Gastroesophageal sphincter (tissue), 4 donors: ENCODE results near the gene PXK. TPM values are rescaled to one million over a fixed set of nuclear protein-coding genes. Genes with fewer than 3 reads are reported as not detected.

Experiments used
- ATAC-seq: fragments of 150-250 bp; one replicate; pipeline ENCODE4 v1.9.1; 2016; ENCODE audit warnings: mild to moderate bottlenecking, moderate library complexity
- H3K27ac ChIP-seq, 4 donors: fragments of 200-600 bp; sonication (generic) in 3 of 4; 1 replicate in 3 of 4; 2 replicates in 1 of 4; pipeline ENCODE4 v1.5.1; 2016 to 2019
- H3K27me3 ChIP-seq: fragments of 200-600 bp; sonication (generic); one replicate; pipeline ENCODE4 v1.5.1; 2019
- H3K36me3 ChIP-seq, 2 donors: fragments of 200-600 bp; sonication (generic); one replicate each; pipeline ENCODE4 v1.5.1; 2019; ENCODE audit warnings: control low read depth in 1 of 2
- H3K4me1 ChIP-seq, 3 donors: fragments of 200-600 bp; sonication (generic); 1 replicate in 2 of 3; 2 replicates in 1 of 3; pipeline ENCODE4 v1.5.1; 2016 to 2019; ENCODE audit warnings: control low read depth in 2 of 3
- H3K4me3 ChIP-seq, 2 donors: fragments of 200-600 bp; sonication (generic); one replicate each; pipeline ENCODE4 v1.5.1; 2019; ENCODE audit warnings: mild to moderate bottlenecking in 1 of 2, moderate library complexity in 1 of 2
- H3K9me3 ChIP-seq, 3 donors: fragments of 200-600 bp; sonication (generic); one replicate each; pipeline ENCODE4 v1.5.1; 2017 to 2019; ENCODE audit warnings: control low read depth in 2 of 3
- EP300 ChIP-seq: sonication (generic); formaldehyde crosslinking; IDR thresholded peaks from one replicate; pipeline ENCODE4 v1.6.1; 2017; ENCODE audit warnings: antibody characterized with exemption, mild to moderate bottlenecking
- POLR2A ChIP-seq, 2 donors: fragments of 450-650 bp; IDR thresholded peaks; one replicate each; pipeline ENCODE4 v1.6.1; 2017; ENCODE audit warnings: antibody characterized with exemption in 2 of 2, mild to moderate bottlenecking in 2 of 2, moderate library complexity in 1 of 2
- POLR2AphosphoS5 ChIP-seq: sonication (generic); formaldehyde crosslinking; IDR thresholded peaks from one replicate; pipeline ENCODE4 v1.6.1; 2017; ENCODE audit warnings: antibody characterized with exemption
- WGBS, 2 donors: methylation state at CpG; one replicate each; pipeline ENCODE4 v1.1.5; 2018; ENCODE audit warnings: low coverage in 1 of 2; 5-methylcytosine and 5-hydroxymethylcytosine counted together
- total RNA-seq, 4 donors: library from RNA; depleted of rRNA; stranded (reverse); fragments of >200 nt; gene quantifications; one replicate each; pipeline ENCODE4 v1.1.0, GENCODE V29; 2016
- TF ChIP-seq, protein P1 (sequence below), 4 experiments: fragments of 200-600 bp in 2 of 4; fragments of 450-650 bp in 2 of 4; sonication (generic) in 1 of 4; IDR thresholded peaks; one replicate each; pipeline ENCODE4 v1.5.1; 2017 to 2019; ENCODE audit warnings: antibody characterized with exemption in 4 of 4, mild to moderate bottlenecking in 2 of 4, moderate library complexity in 2 of 4

The PXK gene
- total RNA-seq, 4 donors from 2014 or later = 29.3 to 41.0 (median 34.4) TPM

DNA sequence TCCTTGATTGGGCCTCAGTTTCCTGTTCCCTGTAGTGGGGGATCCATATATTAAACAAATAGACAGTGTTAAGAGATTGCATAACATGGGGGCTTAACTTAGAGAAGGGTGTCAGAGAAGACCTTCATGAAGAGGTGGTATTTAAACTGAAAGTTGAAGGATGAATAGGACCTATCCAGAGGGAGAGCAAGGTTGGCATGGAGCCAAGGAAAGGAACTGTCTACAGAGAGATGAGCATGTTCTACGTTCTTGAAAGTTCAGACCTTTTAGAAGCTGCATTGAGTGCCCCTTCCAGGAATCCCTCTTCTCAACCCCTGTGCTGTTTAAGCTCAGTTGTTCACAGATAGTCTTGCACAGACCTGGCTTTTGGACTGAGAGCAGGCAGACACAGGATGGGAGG lies 24.0 kb upstream of the PXK start:
- WGBS, 2 donors = 18 to 25% methylated on average over 1 of the region's 1 CpG
- no peak for ATAC-seq
- H3K9me3 ChIP-seq = no peaks in the 10 kb centered on the region
- peaks cover 0 to 47% of the 10 kb centered on the region in 2 donors for H3K36me3 ChIP-seq
- no peaks in the 10 kb centered on the region for H3K27me3 ChIP-seq
- TF ChIP-seq, protein P1, sequence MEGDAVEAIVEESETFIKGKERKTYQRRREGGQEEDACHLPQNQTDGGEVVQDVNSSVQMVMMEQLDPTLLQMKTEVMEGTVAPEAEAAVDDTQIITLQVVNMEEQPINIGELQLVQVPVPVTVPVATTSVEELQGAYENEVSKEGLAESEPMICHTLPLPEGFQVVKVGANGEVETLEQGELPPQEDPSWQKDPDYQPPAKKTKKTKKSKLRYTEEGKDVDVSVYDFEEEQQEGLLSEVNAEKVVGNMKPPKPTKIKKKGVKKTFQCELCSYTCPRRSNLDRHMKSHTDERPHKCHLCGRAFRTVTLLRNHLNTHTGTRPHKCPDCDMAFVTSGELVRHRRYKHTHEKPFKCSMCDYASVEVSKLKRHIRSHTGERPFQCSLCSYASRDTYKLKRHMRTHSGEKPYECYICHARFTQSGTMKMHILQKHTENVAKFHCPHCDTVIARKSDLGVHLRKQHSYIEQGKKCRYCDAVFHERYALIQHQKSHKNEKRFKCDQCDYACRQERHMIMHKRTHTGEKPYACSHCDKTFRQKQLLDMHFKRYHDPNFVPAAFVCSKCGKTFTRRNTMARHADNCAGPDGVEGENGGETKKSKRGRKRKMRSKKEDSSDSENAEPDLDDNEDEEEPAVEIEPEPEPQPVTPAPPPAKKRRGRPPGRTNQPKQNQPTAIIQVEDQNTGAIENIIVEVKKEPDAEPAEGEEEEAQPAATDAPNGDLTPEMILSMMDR (IDR thresholded peaks at IDR 0.05) = no peak
- TF ChIP-seq EP300 (no peak), POLR2A (IDR thresholded peaks at IDR 0.05) (no peak), POLR2AphosphoS5 (no peak)
- H3K4me3 ChIP-seq = peak overlapping the region in 1 of 2 donors; percentile 83
- H3K4me1 ChIP-seq = peaks cover 7 to 51% (median 16%) of the 10 kb centered on the region in 3 donors
- peak overlapping the region in 3 of 4 donors; percentile 23 to 95 (median 48) for H3K27ac ChIP-seq

DNA sequence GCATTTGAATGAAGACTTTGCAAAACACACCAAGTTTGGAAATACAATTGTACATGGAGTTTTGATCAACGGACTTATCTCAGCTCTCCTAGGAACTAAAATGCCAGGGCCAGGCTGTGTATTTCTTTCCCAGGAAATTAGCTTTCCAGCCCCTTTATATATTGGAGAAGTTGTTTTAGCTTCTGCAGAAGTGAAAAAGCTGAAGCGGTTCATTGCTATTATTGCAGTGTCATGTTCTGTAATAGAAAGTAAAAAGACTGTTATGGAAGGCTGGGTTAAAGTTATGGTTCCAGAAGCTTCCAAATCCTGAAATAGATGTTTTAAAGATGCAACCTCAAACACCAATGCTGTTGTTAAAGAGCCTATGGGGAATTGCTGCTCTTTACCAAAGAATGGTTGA lies 14.9 kb upstream of the PXK start:
- TF ChIP-seq, protein P1 (IDR thresholded peaks at IDR 0.05) = no peak
- TF ChIP-seq EP300 (no peak), POLR2A (IDR thresholded peaks at IDR 0.05) (no peak), POLR2AphosphoS5 (no peak)
- H3K4me3 ChIP-seq = no peak overlapping the region
- peaks cover 7 to 72% of the 10 kb centered on the region in 2 donors for H3K36me3 ChIP-seq
- no peaks in the 10 kb centered on the region for H3K27me3 ChIP-seq
- no peaks in the 10 kb centered on the region for H3K9me3 ChIP-seq
- peaks cover 0 to 11% (median 0%) of the 10 kb centered on the region in 3 donors for H3K4me1 ChIP-seq
- no peak overlapping the region for H3K27ac ChIP-seq
- 85 to 92% methylated on average over 2 of the region's 2 CpGs for WGBS, 2 donors
- no peak for ATAC-seq

DNA sequence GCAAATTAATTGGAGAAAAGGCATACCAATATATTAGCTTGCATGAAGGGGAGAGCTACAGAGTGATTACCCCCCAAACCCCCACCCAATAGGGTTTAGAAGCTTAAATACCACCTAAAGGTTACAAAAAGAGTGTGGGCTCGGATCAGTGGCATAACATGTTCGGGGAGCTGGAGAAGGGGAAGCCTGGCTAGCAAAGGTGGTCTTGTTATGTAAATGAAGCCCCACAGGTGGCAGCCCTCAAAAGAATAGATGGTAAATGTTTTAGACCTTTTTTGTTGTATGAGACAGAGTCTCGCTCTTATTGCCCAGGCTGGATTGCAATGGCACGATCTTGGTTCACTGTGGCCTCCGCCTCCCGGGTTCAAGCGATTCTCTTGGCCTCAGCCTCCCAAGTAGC lies 10.9 kb upstream of the PXK start:
- H3K36me3 ChIP-seq = peaks cover 7 to 32% of the 10 kb centered on the region in 2 donors
- H3K27ac ChIP-seq = no peak overlapping the region
- H3K4me3 ChIP-seq = no peak overlapping the region
- H3K9me3 ChIP-seq = no peaks in the 10 kb centered on the region
- H3K27me3 ChIP-seq = no peaks in the 10 kb centered on the region
- WGBS, 2 donors = 86 to 92% methylated on average over 2 to 7 of the region's 7 CpGs
- no peak for ATAC-seq
- TF ChIP-seq POLR2A (IDR thresholded peaks at IDR 0.05) (no peak), EP300 (no peak), POLR2AphosphoS5 (no peak)
- TF ChIP-seq, protein P1 (IDR thresholded peaks at IDR 0.05) = no peak
- peaks cover 0 to 35% (median 0%) of the 10 kb centered on the region in 3 donors for H3K4me1 ChIP-seq

DNA sequence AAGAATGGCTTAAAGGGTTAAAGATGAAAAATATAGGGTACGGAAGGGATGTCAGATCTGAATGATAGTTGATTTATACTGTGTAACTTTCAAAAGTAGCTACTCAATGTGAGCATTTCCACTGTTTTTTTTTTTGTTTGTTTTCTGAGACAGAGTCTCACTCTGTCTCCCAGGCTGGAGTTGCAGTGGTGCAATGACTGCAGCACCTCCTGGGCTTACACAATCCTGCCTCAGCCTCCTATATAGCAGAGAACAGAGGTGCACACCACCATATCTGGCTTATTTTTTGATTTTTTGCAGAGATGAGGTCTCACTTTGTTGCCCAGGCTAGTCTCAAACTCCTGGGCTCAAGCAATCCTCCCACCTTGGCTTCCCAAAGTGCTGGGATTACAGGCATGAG lies 9.9 kb upstream of the PXK start:
- TF ChIP-seq, protein P1 (IDR thresholded peaks at IDR 0.05) = no peak
- TF ChIP-seq EP300 (no peak), POLR2AphosphoS5 (no peak), POLR2A (IDR thresholded peaks at IDR 0.05) (no peak)
- Histone ChIP-seq H3K36me3 (peaks cover 3 to 22% of the 10 kb centered on the region in 2 donors), H3K4me3 (no peak overlapping the region), H3K27me3 (no peaks in the 10 kb centered on the region), H3K27ac (peak overlapping the region in 1 of 4 donors; percentile 24), H3K9me3 (no peaks in the 10 kb centered on the region), H3K4me1 (peaks cover 0 to 35% (median 0%) of the 10 kb centered on the region in 3 donors)
- WGBS, 2 donors = 62 to 68% methylated on average over 1 of the region's 1 CpG
- no peak for ATAC-seq
